Hepatocyte (in vitro differentiated cells): ENCODE results near the gene FGD5. TPM values are rescaled to one million over a fixed set of nuclear protein-coding genes. Genes with fewer than 3 reads are reported as not detected.

Experiments
- DNase-seq: peaks from one replicate; pipeline ENCODE4 v3.0.0-alpha.2; 2016; ENCODE audit warnings: low spot score
- H2AFZ ChIP-seq: fragments of 200-600 bp; sonication (generic); 2 replicates; pipeline ENCODE4 v1.6.0; 2016; ENCODE audit warnings: antibody characterized with exemption, mild to moderate bottlenecking
- H3K27ac ChIP-seq: fragments of 200-600 bp; sonication (generic); 2 replicates; pipeline ENCODE4 v1.5.1; 2016; ENCODE audit warnings: mild to moderate bottlenecking
- H3K27me3 ChIP-seq: fragments of 200-600 bp; sonication (generic); 2 replicates; pipeline ENCODE4 v1.6.1; 2016
- H3K36me3 ChIP-seq: fragments of 200-600 bp; sonication (generic); replicated peaks from 2 replicates; pipeline ENCODE4 v1.5.1; 2016; ENCODE audit warnings: low read depth; ENCODE audit not compliant: insufficient read depth
- H3K4me1 ChIP-seq: fragments of 200-600 bp; sonication (generic); 2 replicates; pipeline ENCODE4 v1.5.1; 2016; ENCODE audit warnings: mild to moderate bottlenecking, moderate library complexity; ENCODE audit not compliant: insufficient read depth
- H3K4me2 ChIP-seq: fragments of 200-600 bp; sonication (generic); 2 replicates; pipeline ENCODE4 v1.6.0; 2016
- H3K4me3 ChIP-seq: fragments of 200-600 bp; sonication (generic); 2 replicates; pipeline ENCODE4 v1.5.1; 2016; ENCODE audit warnings: mild to moderate bottlenecking
- H3K79me2 ChIP-seq: fragments of 200-600 bp; sonication (generic); 2 replicates; pipeline ENCODE4 v1.6.0; 2017; ENCODE audit warnings: mild to moderate bottlenecking
- H3K9me2 ChIP-seq: fragments of 200-600 bp; sonication (generic); replicated peaks from 2 replicates; pipeline ENCODE4 v1.6.0; 2017; ENCODE audit warnings: mild to moderate bottlenecking; ENCODE audit not compliant: insufficient read depth
- H3K9me3 ChIP-seq: fragments of 200-600 bp; sonication (generic); 2 replicates; pipeline ENCODE4 v1.5.1; 2016; ENCODE audit warnings: low read depth, mild to moderate bottlenecking
- H4K20me1 ChIP-seq: fragments of 200-600 bp; sonication (generic); 2 replicates; pipeline ENCODE4 v1.6.0; 2016; ENCODE audit warnings: mild to moderate bottlenecking; ENCODE audit not compliant: insufficient read depth, poor library complexity, severe bottlenecking
- EZH2 ChIP-seq: fragments of 200-600 bp; sonication (generic); IDR thresholded peaks from 2 replicates; pipeline ENCODE4 v1.6.1; 2016; ENCODE audit warnings: antibody characterized with exemption, mild to moderate bottlenecking, borderline replicate concordance
- EZH2phosphoT487 ChIP-seq: fragments of 200-600 bp; sonication (generic); IDR thresholded peaks from one replicate; pipeline ENCODE4 v1.6.1; 2018; ENCODE audit warnings: antibody characterized with exemption, mild to moderate bottlenecking, low read depth, moderate library complexity; ENCODE audit not compliant: unreplicated experiment, severe bottlenecking
- WGBS: methylation state at CpG from one replicate; pipeline ENCODE4 v1.1.6; 2016; ENCODE audit warnings: low lambda C conversion rate; ENCODE audit errors: missing lambda C conversion rate; 5-methylcytosine and 5-hydroxymethylcytosine counted together
- polyA plus RNA-seq: library from polyadenylated mRNA; unstranded; fragments of >200 nt; fragmentation: Nextera tagmentation; extraction: Ambion mirVana; gene quantifications from 2 replicates; pipeline ENCODE4 v1.2.1, GENCODE V29; 2016
- total RNA-seq: library from RNA; depleted of rRNA; stranded (reverse); fragments of >200 nt; gene quantifications from 2 replicates; pipeline ENCODE4 v1.2.3, GENCODE V29; 2014
- TF ChIP-seq, protein P1 (sequence below): fragments of 200-600 bp; sonication (generic); IDR thresholded peaks from 2 replicates; pipeline ENCODE4 v1.5.1; 2016; ENCODE audit warnings: antibody characterized with exemption, mild to moderate bottlenecking; ENCODE audit not compliant: poor library complexity

FGD5 gene
- total and polyA plus RNA-seq, 2 experiments from 2014 or later, result 2.9 to 3.3 TPM

DNA sequence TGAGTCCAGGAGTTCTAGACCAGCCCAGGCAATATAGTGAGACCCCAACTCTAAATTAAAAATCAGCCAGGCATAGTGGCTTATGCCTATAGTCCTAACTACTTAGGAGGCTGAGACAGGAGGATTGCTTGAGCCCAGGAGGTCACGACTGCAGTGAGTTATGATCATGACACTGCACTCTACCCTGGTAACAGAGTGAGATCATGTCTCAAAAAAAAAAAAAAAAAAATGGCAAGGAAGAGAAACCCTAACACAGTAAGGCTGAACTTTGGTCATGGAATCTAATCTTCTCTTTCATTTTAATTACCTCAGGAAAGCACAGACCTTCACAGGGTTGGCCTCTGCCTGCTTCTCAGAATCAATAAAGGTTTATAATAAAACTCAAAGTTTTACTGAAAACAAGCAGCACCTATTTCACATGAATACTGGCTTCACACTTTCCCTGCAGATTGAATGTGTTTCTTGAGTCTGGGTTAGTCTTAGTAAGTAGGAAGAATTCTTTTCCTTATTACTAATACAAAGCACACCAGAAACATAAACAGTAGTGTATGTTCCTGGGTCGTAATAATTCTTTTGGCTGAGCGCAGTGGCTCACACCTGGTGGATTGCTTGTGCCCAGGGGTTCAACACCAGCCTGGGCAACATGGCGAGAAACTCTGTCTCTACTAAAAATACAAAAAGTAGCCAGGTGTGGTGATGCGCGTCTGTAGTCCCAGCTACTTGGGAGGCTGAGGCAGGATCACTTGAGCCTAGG lies 117.0 kb downstream of the FGD5 start:
- H3K9me2 ChIP-seq, result no peaks in the 10 kb centered on the region
- H3K4me1 ChIP-seq, result peaks cover 31% of the 10 kb centered on the region
- H3K36me3 ChIP-seq, result no peaks in the 10 kb centered on the region
- WGBS, result 86% methylated on average over 6 of the region's 6 CpGs
- H3K9me3 ChIP-seq, result no peaks in the 10 kb centered on the region
- TF ChIP-seq, protein P1, sequence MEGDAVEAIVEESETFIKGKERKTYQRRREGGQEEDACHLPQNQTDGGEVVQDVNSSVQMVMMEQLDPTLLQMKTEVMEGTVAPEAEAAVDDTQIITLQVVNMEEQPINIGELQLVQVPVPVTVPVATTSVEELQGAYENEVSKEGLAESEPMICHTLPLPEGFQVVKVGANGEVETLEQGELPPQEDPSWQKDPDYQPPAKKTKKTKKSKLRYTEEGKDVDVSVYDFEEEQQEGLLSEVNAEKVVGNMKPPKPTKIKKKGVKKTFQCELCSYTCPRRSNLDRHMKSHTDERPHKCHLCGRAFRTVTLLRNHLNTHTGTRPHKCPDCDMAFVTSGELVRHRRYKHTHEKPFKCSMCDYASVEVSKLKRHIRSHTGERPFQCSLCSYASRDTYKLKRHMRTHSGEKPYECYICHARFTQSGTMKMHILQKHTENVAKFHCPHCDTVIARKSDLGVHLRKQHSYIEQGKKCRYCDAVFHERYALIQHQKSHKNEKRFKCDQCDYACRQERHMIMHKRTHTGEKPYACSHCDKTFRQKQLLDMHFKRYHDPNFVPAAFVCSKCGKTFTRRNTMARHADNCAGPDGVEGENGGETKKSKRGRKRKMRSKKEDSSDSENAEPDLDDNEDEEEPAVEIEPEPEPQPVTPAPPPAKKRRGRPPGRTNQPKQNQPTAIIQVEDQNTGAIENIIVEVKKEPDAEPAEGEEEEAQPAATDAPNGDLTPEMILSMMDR, result no peak
- TF ChIP-seq EZH2phosphoT487, result no peak
- no peak for TF ChIP-seq EZH2
- no peak overlapping the region for H3K4me3 ChIP-seq
- H3K27me3 ChIP-seq, result no peaks in the 10 kb centered on the region
- peak overlapping the region; percentile 84 for H3K27ac ChIP-seq
- H2AFZ ChIP-seq, result no peak overlapping the region
- DNase-seq, result peak; percentile 50
- peaks cover 15% of the 10 kb centered on the region for H3K79me2 ChIP-seq
- H4K20me1 ChIP-seq, result no peaks in the 10 kb centered on the region
- H3K4me2 ChIP-seq, result peak overlapping the region; percentile 37

DNA sequence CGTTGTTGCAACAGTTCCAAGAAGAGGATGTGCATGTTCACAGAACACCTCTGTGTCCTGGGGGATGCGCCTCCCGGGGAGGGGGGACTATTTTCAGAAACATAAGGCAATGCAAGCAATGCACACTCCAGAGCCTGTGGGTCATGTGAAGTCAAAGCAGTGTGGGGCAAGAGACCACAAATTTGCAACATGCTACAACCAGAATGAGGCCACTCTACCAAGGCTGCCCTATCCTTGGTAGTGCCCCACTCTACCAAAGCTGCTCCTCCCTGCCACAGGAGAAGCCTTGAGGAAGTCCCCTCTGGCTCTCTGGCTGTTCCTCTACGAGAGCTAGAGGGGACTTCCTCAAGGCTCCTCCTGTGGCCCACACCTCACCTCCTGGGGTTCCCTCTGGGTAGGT lies 120.2 kb downstream of the FGD5 start:
- Histone ChIP-seq H3K4me2 (no peak overlapping the region), H4K20me1 (no peaks in the 10 kb centered on the region), H3K4me3 (no peak overlapping the region), H2AFZ (no peak overlapping the region), H3K27ac (no peak overlapping the region), H3K4me1 (peaks cover 41% of the 10 kb centered on the region), H3K79me2 (peaks cover 41% of the 10 kb centered on the region), H3K36me3 (no peaks in the 10 kb centered on the region), H3K9me3 (no peaks in the 10 kb centered on the region), H3K9me2 (no peaks in the 10 kb centered on the region), H3K27me3 (no peaks in the 10 kb centered on the region)
- TF ChIP-seq, protein P1, result no peak
- TF ChIP-seq EZH2phosphoT487, result no peak
- TF ChIP-seq EZH2, result no peak
- DNase-seq, result no peak
- 93% methylated on average over 4 of the region's 4 CpGs for WGBS

DNA sequence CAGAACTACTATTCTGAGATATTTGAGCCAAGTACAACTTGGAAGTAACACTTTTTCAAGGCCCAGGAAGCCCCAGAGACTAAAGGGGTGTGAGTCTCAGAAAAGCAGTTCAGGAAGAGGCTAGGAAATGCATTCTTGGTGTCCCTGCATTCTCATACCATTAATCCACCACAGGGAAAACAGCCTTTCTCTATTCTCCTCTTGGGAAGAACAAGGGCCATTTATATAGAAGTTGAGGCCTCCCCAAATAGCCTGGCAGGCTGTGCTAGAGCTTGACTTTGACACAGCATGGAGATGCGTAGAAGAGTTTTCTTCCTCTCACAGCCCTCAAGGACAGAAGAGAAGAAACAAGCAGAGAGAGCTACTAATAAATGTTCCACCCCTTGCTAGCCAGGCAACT lies 123.1 kb downstream of the FGD5 start:
- Histone ChIP-seq H3K27ac (peak overlapping the region; percentile 42), H3K4me1 (peaks cover 27% of the 10 kb centered on the region), H3K4me3 (no peak overlapping the region), H3K4me2 (no peak overlapping the region), H3K79me2 (peaks cover 70% of the 10 kb centered on the region), H3K27me3 (no peaks in the 10 kb centered on the region), H3K9me3 (no peaks in the 10 kb centered on the region), H3K9me2 (no peaks in the 10 kb centered on the region), H2AFZ (no peak overlapping the region), H4K20me1 (peaks cover 9% of the 10 kb centered on the region), H3K36me3 (no peaks in the 10 kb centered on the region)
- DNase-seq, result no peak
- 95% methylated on average over 1 of the region's 1 CpG for WGBS
- TF ChIP-seq, protein P1, result no peak
- TF ChIP-seq EZH2phosphoT487, result no peak
- TF ChIP-seq EZH2, result no peak
